Fibroblast of lung (primary cell): ENCODE measurements around the gene FBXL12. TPM values are rescaled to one million over a fixed set of nuclear protein-coding genes. Genes with fewer than 3 reads are reported as not detected.
A peak's percentile ranks its signal among the peaks of the same experiment; 100 is the strongest.

Experiments
- DNase-seq, 2 donors: peaks; one replicate each; pipeline versions ENCODE4 v3.0.0 to v3.0.0-alpha.2; 2010; ENCODE audit warnings: low read depth in 2 of 2
- H2AFZ ChIP-seq: 2 replicates; pipeline ENCODE4 v1.5.1; 2012; ENCODE audit warnings: low read length, control low read depth, inconsistent platforms
- H3K27ac ChIP-seq: 2 replicates; pipeline ENCODE4 v1.5.1; 2011; ENCODE audit warnings: low read length, control low read depth; ENCODE audit not compliant: insufficient read depth
- H3K27me3 ChIP-seq: 2 replicates; pipeline ENCODE4 v1.5.1; 2011; ENCODE audit warnings: mild to moderate bottlenecking, low read length; ENCODE audit not compliant: control insufficient read depth, insufficient read depth
- H3K36me3 ChIP-seq: 2 replicates; pipeline ENCODE4 v1.5.1; 2011; ENCODE audit warnings: low read length; ENCODE audit not compliant: control insufficient read depth, insufficient read depth
- H3K4me1 ChIP-seq: 2 replicates; pipeline ENCODE4 v1.5.1; 2011; ENCODE audit warnings: low read length; ENCODE audit not compliant: control insufficient read depth, insufficient read depth; ENCODE audit errors: extremely low read depth
- H3K4me2 ChIP-seq: 2 replicates; pipeline ENCODE4 v1.5.1; 2011; ENCODE audit warnings: low read length, control low read depth; ENCODE audit not compliant: insufficient read depth; ENCODE audit errors: extremely low read depth
- H3K4me3 ChIP-seq, 4 experiments: fragments of 200-600 bp in 1 of 4; sonication (generic) in 1 of 4; replicated peaks in 1 of 4; 2 replicates each; pipeline ENCODE4 v1.5.1; 2011 to 2016; ENCODE audit warnings: low read length in 4 of 4, low read depth in 3 of 4, mild to moderate bottlenecking in 3 of 4, control low read depth in 2 of 4, inconsistent platforms in 1 of 4, mixed read lengths in 1 of 4; ENCODE audit not compliant: insufficient read depth in 1 of 4; ENCODE audit errors: control extremely low read depth in 1 of 4
- H3K79me2 ChIP-seq: 2 replicates; pipeline ENCODE4 v1.5.1; 2012; ENCODE audit warnings: mild to moderate bottlenecking, low read length, inconsistent platforms; ENCODE audit not compliant: control insufficient read depth, insufficient read depth
- H3K9ac ChIP-seq: 2 replicates; pipeline ENCODE4 v1.5.1; 2011; ENCODE audit warnings: mild to moderate bottlenecking, low read length, control low read depth; ENCODE audit not compliant: insufficient read depth
- H3K9me3 ChIP-seq: 2 replicates; pipeline ENCODE4 v1.5.1; 2012; ENCODE audit warnings: low read depth, low read length; ENCODE audit not compliant: control insufficient read depth, insufficient read depth
- H4K20me1 ChIP-seq: 2 replicates; pipeline ENCODE4 v1.5.1; 2011; ENCODE audit warnings: low read length; ENCODE audit not compliant: control insufficient read depth, insufficient read depth; ENCODE audit errors: extremely low read depth
- CTCF ChIP-seq, 2 donors: IDR thresholded peaks in 1 of 2; conservative IDR thresholded peaks in 1 of 2; 1 replicate in 1 of 2; 2 replicates in 1 of 2; pipeline ENCODE4 v1.5.1; 2011 to 2012; ENCODE audit warnings: low read length in 2 of 2, control low read depth in 1 of 2, inconsistent platforms in 1 of 2, low read depth in 1 of 2, mild to moderate bottlenecking in 1 of 2
- EZH2 ChIP-seq: IDR thresholded peaks from 2 replicates; pipeline ENCODE4 v1.5.1; 2012; ENCODE audit warnings: low read length, control low read depth, mild to moderate bottlenecking; ENCODE audit errors: missing control alignments
- polyA plus RNA-seq, 2 donors: library from polyadenylated mRNA; depleted of rRNA in 1 of 2; stranded (reverse) in 1 of 2; unstranded in 1 of 2; fragments of >200 nt; gene quantifications; 2 replicates each; pipeline ENCODE4 v1.2.1, GENCODE V29; 2011 to 2012; ENCODE audit warnings: missing spikeins in 1 of 2
- total RNA-seq: library from RNA; depleted of rRNA; stranded (reverse); fragments of >200 nt; gene quantifications from 2 replicates; pipeline ENCODE4 v1.2.1, GENCODE V29; 2014

Gene FBXL12
- total and polyA plus RNA-seq, 2 donors (not counting 1 experiment from before 2014, with no cell fraction given), result 20.7 to 23.1 TPM

DNA sequence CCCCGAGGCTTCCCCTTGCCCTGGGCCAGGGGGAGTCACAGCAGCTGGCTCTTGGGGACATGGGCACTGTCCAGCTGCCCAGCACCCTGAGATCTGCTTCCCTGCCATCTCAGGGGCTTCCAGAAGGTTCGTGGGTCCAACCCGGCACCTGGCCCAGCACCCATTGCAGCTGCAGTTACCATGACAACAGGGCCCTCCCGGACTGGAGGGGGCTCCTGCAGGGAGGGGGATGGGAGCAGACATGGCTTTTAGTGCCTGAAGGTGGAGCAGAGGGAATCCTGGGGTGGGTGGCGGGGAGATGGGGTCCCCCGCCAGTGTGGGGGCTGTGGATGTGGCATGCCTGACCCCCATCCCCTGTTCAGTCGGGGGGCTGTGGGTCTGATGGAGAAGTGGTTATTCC, 30.9 kb upstream of the FBXL12 start:
- Histone ChIP-seq H3K27ac (no peak overlapping the region), H3K79me2 (peaks cover 1% of the 10 kb centered on the region), H3K4me2 (no peak overlapping the region), H3K4me1 (peaks cover 8% of the 10 kb centered on the region), H2AFZ (no peak overlapping the region), H3K9me3 (no peaks in the 10 kb centered on the region), H3K27me3 (no peaks in the 10 kb centered on the region), H3K36me3 (peaks cover 10% of the 10 kb centered on the region), H3K4me3 (no peak overlapping the region), H3K9ac (no peak overlapping the region), H4K20me1 (no peaks in the 10 kb centered on the region)
- TF ChIP-seq EZH2 (no peak), CTCF (conservative IDR thresholded peaks at IDR 0.05 in 1 of 2, IDR thresholded peaks at IDR 0.05 in 1 of 2; ENCODE audit: low read depth in 1 of 2, low read length in 2 of 2) (no peak)
- no peak for DNase-seq

DNA sequence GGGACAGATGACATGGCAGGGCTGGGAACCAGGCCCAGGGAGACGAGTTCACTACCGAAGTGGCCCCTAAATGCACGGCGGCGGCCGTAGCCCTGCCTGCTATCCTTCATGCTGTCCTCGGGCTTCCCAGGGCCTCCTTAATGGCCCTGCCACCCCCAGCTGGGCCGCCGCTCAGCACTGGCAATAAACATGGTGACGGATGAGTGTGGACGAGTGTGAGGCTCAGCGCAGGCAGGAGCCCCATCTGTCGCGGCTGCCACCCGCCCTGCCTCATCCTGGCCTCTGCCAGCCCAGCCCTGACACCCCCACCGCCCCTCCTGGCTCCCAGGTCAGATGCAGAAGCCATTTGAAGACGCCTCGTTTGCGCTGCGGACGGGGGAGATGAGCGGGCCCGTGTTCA, 29.9 kb upstream of the FBXL12 start:
- H2AFZ ChIP-seq, result no peak overlapping the region
- no peak overlapping the region for H3K4me3 ChIP-seq
- no peaks in the 10 kb centered on the region for H3K27me3 ChIP-seq
- DNase-seq, result no peak
- H3K4me1 ChIP-seq, result peaks cover 8% of the 10 kb centered on the region
- no peaks in the 10 kb centered on the region for H4K20me1 ChIP-seq
- peaks cover 8% of the 10 kb centered on the region for H3K36me3 ChIP-seq
- H3K4me2 ChIP-seq, result no peak overlapping the region
- no peak overlapping the region for H3K27ac ChIP-seq
- peaks cover 1% of the 10 kb centered on the region for H3K79me2 ChIP-seq
- no peaks in the 10 kb centered on the region for H3K9me3 ChIP-seq
- TF ChIP-seq EZH2 (no peak), CTCF (conservative IDR thresholded peaks at IDR 0.05 in 1 of 2, IDR thresholded peaks at IDR 0.05 in 1 of 2; ENCODE audit: low read depth in 1 of 2, low read length in 2 of 2) (no peak)
- H3K9ac ChIP-seq, result no peak overlapping the region

DNA sequence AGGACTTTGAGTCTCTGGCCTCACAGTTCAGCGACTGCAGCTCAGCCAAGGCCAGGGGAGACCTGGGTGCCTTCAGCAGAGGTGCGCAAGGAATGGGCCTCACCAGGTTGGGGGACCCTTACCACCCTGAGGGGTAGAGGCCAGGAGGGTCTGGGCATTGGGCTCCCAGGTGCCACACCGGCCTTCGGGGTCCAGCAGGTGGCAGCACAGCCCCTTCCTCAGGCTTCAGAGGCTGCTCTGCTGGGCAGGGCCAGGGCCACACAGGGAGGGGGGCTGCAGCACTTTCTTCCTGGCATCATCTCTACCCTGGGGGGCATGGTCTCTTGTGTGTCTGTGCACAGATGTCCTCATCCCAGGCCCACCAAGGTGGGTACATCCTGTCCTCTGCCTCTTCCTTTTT, 29.2 kb upstream of the FBXL12 start:
- H3K27ac ChIP-seq, result no peak overlapping the region
- peak; percentile 19 to 31 for TF ChIP-seq CTCF (conservative IDR thresholded peaks at IDR 0.05 in 1 of 2, IDR thresholded peaks at IDR 0.05 in 1 of 2; ENCODE audit: low read depth in 1 of 2, low read length in 2 of 2)
- no peak for TF ChIP-seq EZH2
- peaks cover 10% of the 10 kb centered on the region for H3K36me3 ChIP-seq
- no peak overlapping the region for H2AFZ ChIP-seq
- no peak overlapping the region for H3K4me2 ChIP-seq
- no peaks in the 10 kb centered on the region for H3K27me3 ChIP-seq
- H3K79me2 ChIP-seq, result peaks cover 1% of the 10 kb centered on the region
- H3K9me3 ChIP-seq, result no peaks in the 10 kb centered on the region
- H3K4me1 ChIP-seq, result peaks cover 8% of the 10 kb centered on the region
- no peaks in the 10 kb centered on the region for H4K20me1 ChIP-seq
- H3K9ac ChIP-seq, result no peak overlapping the region
- no peak overlapping the region for H3K4me3 ChIP-seq
- DNase-seq, result no peak
